Measurements from ENCODE around the gene GAB1. TPM values are rescaled to one million over a fixed set of nuclear protein-coding genes. Genes with fewer than 3 reads are reported as not detected.

The GAB1 gene
- total RNA-seq, 1 donor from 2014 or later: 27.2 TPM

GRCh38 chr4:143431526-143432257 lies 95.0 kb downstream of the GAB1 start:
- Mint-ChIP-seq H3K4me1 (peaks cover 20% of the 10 kb centered on the region), H3K4me3 (peak overlapping the region; percentile 36), H3K27me3 (ENCODE audit: low read depth) (no peaks in the 10 kb centered on the region), H3K27ac (ENCODE audit: unreplicated experiment) (peak overlapping the region; percentile 99), H3K36me3 (ENCODE audit: low read depth) (peaks cover 36% of the 10 kb centered on the region), H3K9me3 (peaks cover 6% of the 10 kb centered on the region)
- TF ChIP-seq CTCF (conservative IDR thresholded peaks at IDR 0.05): no peak
- no peak for DNase-seq (ENCODE audit: low read depth, low spot score)

GRCh38 chr4:143432258-143432591 lies 95.5 kb downstream of the GAB1 start:
- Mint-ChIP-seq H3K27me3 (ENCODE audit: low read depth) (no peaks in the 10 kb centered on the region), H3K4me3 (no peak overlapping the region), H3K36me3 (ENCODE audit: low read depth) (peaks cover 34% of the 10 kb centered on the region), H3K4me1 (peaks cover 20% of the 10 kb centered on the region), H3K9me3 (peaks cover 6% of the 10 kb centered on the region), H3K27ac (ENCODE audit: unreplicated experiment) (peak overlapping the region; percentile 99)
- no peak for TF ChIP-seq CTCF (conservative IDR thresholded peaks at IDR 0.05)
- no peak for DNase-seq (ENCODE audit: low read depth, low spot score)

GRCh38 chr4:143433231-143433630 lies 96.6 kb downstream of the GAB1 start:
- no peak overlapping the region for H3K4me3 Mint-ChIP-seq
- H3K4me1 Mint-ChIP-seq: peaks cover 20% of the 10 kb centered on the region
- H3K27ac Mint-ChIP-seq (ENCODE audit: unreplicated experiment): no peak overlapping the region
- peaks cover 6% of the 10 kb centered on the region for H3K9me3 Mint-ChIP-seq
- no peak for DNase-seq (ENCODE audit: low read depth, low spot score)
- peaks cover 33% of the 10 kb centered on the region for H3K36me3 Mint-ChIP-seq (ENCODE audit: low read depth)
- no peak for TF ChIP-seq CTCF (conservative IDR thresholded peaks at IDR 0.05)
- H3K27me3 Mint-ChIP-seq (ENCODE audit: low read depth): no peaks in the 10 kb centered on the region

- Mint-ChIP-seq H3K4me1 (peaks cover 18% of the 10 kb centered on the region), H3K27ac (ENCODE audit: unreplicated experiment) (no peak overlapping the region), H3K9me3 (peaks cover 4% of the 10 kb centered on the region), H3K4me3 (no peak overlapping the region), H3K27me3 (ENCODE audit: low read depth) (no peaks in the 10 kb centered on the region), H3K36me3 (ENCODE audit: low read depth) (peaks cover 30% of the 10 kb centered on the region)
- DNase-seq (ENCODE audit: low read depth, low spot score): no peak
- TF ChIP-seq CTCF (conservative IDR thresholded peaks at IDR 0.05): no peak
Measured at GRCh38 chr4:143435955-143436354, 99.3 kb downstream of the GAB1 start.

GRCh38 chr4:143437476-143437875 lies 100.8 kb downstream of the GAB1 start:
- no peak for DNase-seq (ENCODE audit: low read depth, low spot score)
- no peaks in the 10 kb centered on the region for H3K9me3 Mint-ChIP-seq
- H3K27ac Mint-ChIP-seq (ENCODE audit: unreplicated experiment): no peak overlapping the region
- peaks cover 26% of the 10 kb centered on the region for H3K36me3 Mint-ChIP-seq (ENCODE audit: low read depth)
- H3K4me3 Mint-ChIP-seq: no peak overlapping the region
- H3K27me3 Mint-ChIP-seq (ENCODE audit: low read depth): no peaks in the 10 kb centered on the region
- no peak for TF ChIP-seq CTCF (conservative IDR thresholded peaks at IDR 0.05)
- peaks cover 16% of the 10 kb centered on the region for H3K4me1 Mint-ChIP-seq

All from neural crest cell (in vitro differentiated cells).